ENCODE results near the gene GAS2L3.

DNA sequence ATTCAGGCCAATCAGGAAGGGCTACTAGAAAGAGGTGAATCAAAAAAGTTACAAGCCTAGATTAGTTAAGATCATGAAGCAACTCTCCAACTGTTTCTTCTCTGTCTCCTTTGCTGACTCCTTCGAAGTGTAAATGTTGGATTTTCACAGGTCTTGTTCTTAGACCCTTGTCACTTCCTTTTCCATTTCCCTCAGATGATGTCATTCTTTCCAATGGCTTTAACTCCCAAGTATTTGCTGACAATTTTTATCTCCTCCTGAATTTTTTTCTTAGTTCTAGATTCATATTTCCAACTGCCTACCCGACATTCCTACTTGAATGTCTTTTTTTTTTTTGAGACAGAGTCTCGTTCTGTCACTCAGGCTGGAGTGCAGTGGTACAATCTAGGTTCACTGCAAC is 10.8 kb downstream of the GAS2L3 start:
- TF ChIP-seq, protein P1, sequence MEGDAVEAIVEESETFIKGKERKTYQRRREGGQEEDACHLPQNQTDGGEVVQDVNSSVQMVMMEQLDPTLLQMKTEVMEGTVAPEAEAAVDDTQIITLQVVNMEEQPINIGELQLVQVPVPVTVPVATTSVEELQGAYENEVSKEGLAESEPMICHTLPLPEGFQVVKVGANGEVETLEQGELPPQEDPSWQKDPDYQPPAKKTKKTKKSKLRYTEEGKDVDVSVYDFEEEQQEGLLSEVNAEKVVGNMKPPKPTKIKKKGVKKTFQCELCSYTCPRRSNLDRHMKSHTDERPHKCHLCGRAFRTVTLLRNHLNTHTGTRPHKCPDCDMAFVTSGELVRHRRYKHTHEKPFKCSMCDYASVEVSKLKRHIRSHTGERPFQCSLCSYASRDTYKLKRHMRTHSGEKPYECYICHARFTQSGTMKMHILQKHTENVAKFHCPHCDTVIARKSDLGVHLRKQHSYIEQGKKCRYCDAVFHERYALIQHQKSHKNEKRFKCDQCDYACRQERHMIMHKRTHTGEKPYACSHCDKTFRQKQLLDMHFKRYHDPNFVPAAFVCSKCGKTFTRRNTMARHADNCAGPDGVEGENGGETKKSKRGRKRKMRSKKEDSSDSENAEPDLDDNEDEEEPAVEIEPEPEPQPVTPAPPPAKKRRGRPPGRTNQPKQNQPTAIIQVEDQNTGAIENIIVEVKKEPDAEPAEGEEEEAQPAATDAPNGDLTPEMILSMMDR (IDR thresholded peaks at IDR 0.05) = no peak
- no peak for TF ChIP-seq POLR2A (IDR thresholded peaks at IDR 0.05)
